Measurements from ENCODE around the gene NID2. TPM values are rescaled to one million over a fixed set of nuclear protein-coding genes. Genes with fewer than 3 reads are reported as not detected.
A peak's percentile ranks its signal among the peaks of the same experiment; 100 is the strongest.

Gene NID2
- total RNA-seq, 1 donor from 2014 or later: 42.5 TPM

GRCh38 chr14:52053044-52053443 lies 15.8 kb downstream of the NID2 start:
- Mint-ChIP-seq H3K4me3 (no peak overlapping the region), H3K27me3 (ENCODE audit: low read depth) (no peaks in the 10 kb centered on the region), H3K9me3 (no peaks in the 10 kb centered on the region), H3K36me3 (ENCODE audit: low read depth) (peaks cover 3% of the 10 kb centered on the region), H3K27ac (ENCODE audit: unreplicated experiment) (no peak overlapping the region), H3K4me1 (peaks cover 25% of the 10 kb centered on the region)
- no peak for DNase-seq (ENCODE audit: low read depth, low spot score)
- no peak for TF ChIP-seq CTCF (conservative IDR thresholded peaks at IDR 0.05)

DNA sequence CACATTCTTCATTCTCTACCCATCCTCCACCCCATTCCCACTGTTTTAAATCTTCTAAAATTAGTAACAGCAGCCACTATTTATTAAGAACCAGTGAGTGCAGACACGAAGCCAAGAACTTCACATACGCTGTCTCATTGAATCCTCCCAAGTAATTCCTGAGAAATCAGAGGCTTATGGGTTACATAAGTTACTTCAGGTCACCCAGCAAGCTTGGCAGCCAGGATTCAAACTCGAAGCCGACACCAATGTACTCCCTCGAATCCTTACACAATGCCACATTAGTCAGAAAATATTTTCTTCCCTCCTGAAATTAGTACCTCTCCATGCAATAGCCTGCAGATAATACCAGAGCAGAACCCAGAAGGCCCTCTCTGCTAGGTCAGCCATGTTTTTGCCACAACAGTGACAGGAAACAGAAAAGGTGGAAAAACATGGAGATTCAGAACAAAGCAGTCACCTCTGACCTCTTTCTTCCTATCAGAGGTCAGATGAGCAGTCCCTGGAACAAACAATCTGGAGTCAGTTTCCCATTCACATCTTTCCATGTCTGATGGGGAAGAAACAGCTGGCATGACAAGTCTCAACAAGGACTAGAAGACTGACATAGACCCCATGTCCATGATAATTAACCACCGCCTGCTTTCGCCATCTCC lies 16.4 kb downstream of the NID2 start:
- no peak for DNase-seq (ENCODE audit: low read depth, low spot score)
- peaks cover 25% of the 10 kb centered on the region for H3K4me1 Mint-ChIP-seq
- no peak overlapping the region for H3K4me3 Mint-ChIP-seq
- peak overlapping the region; percentile 88 for H3K27ac Mint-ChIP-seq (ENCODE audit: unreplicated experiment)
- H3K36me3 Mint-ChIP-seq (ENCODE audit: low read depth): peaks cover 3% of the 10 kb centered on the region
- H3K27me3 Mint-ChIP-seq (ENCODE audit: low read depth): no peaks in the 10 kb centered on the region
- TF ChIP-seq CTCF (conservative IDR thresholded peaks at IDR 0.05): no peak
- no peaks in the 10 kb centered on the region for H3K9me3 Mint-ChIP-seq

- Mint-ChIP-seq H3K27ac (ENCODE audit: unreplicated experiment) (no peak overlapping the region), H3K36me3 (ENCODE audit: low read depth) (peaks cover 3% of the 10 kb centered on the region), H3K4me3 (no peak overlapping the region), H3K4me1 (peaks cover 25% of the 10 kb centered on the region), H3K9me3 (no peaks in the 10 kb centered on the region), H3K27me3 (ENCODE audit: low read depth) (no peaks in the 10 kb centered on the region)
- DNase-seq (ENCODE audit: low read depth, low spot score): no peak
- TF ChIP-seq CTCF (conservative IDR thresholded peaks at IDR 0.05): no peak
Observed at GRCh38 chr14:52051871-52052270, 17.0 kb downstream of the NID2 start.

- no peak overlapping the region for H3K27ac Mint-ChIP-seq (ENCODE audit: unreplicated experiment)
- H3K4me1 Mint-ChIP-seq: peaks cover 25% of the 10 kb centered on the region
- no peaks in the 10 kb centered on the region for H3K9me3 Mint-ChIP-seq
- H3K4me3 Mint-ChIP-seq: no peak overlapping the region
- peaks cover 3% of the 10 kb centered on the region for H3K36me3 Mint-ChIP-seq (ENCODE audit: low read depth)
- no peak for DNase-seq (ENCODE audit: low read depth, low spot score)
- no peaks in the 10 kb centered on the region for H3K27me3 Mint-ChIP-seq (ENCODE audit: low read depth)
- no peak for TF ChIP-seq CTCF (conservative IDR thresholded peaks at IDR 0.05)
Observed at GRCh38 chr14:52051251-52051650, 17.6 kb downstream of the NID2 start.

DNA sequence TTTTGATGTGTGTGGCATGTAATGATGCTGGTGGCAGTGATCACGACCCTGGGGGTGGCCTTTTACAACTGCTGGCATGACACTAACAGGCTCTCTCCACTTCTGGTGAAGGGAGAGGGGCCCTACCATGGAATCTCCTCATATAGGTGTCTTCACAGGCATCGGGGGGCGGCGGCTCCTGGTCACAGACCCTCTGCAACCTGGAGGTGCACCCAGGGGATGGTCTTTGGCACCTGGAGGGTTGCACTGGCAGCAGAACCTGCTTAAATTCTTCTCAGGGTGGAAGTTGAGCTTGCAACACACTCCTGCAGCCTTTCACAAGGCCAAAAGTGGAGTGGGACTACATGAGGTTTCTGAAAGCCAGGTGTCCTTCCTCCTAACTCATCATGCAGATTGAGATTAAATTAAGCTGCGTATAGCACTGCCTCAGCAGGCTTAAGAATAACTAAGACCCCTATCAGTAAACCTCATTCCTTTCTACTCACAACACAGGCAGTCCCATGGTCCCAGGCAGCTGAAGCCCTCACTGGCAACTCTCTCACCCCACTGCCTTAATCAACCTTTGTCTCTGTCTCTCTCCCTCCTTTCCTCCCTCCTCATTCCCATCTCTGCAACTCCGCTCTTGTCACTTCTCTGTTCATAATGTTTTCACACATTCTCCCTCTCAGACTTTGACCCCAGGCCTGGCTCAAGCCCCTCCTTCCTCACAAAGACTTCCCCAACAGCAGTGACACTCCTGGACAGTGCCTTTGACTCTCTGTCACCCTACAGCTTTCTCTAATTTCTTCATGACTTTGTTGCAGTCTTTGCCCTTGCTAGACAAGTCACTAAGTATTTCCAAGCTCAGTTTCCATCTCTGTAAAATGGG lies 18.9 kb downstream of the NID2 start:
- Mint-ChIP-seq H3K4me1 (peaks cover 25% of the 10 kb centered on the region), H3K4me3 (no peak overlapping the region), H3K27ac (ENCODE audit: unreplicated experiment) (no peak overlapping the region), H3K36me3 (ENCODE audit: low read depth) (peaks cover 3% of the 10 kb centered on the region), H3K27me3 (ENCODE audit: low read depth) (no peaks in the 10 kb centered on the region), H3K9me3 (no peaks in the 10 kb centered on the region)
- TF ChIP-seq CTCF (conservative IDR thresholded peaks at IDR 0.05): no peak
- DNase-seq (ENCODE audit: low read depth, low spot score): no peak
